ENCODE results near the gene TLE4. TPM values are rescaled to one million over a fixed set of nuclear protein-coding genes. Genes with fewer than 3 reads are reported as not detected.

TLE4 gene
- total and polyA plus RNA-seq, 2 of the 13 experiments (the other 11 are each of a cell fraction or from before 2014, with no cell fraction given), result 2.0 to 2.3 TPM

GRCh38 chr9:79616013-79616412 lies 44.2 kb downstream of the TLE4 start (continued):
- TF ChIP-seq ZBTB20 (CRISPR knock-in tag; IDR thresholded peaks at IDR 0.05; ENCODE audit: borderline replicate concordance, low read depth), result no peak
- no peak for TF ChIP-seq MBNL3 (CRISPR knock-in tag; conservative IDR thresholded peaks at IDR 0.05)

GRCh38 chr9:79616971-79617370 lies 45.2 kb downstream of the TLE4 start:
- WGBS (ENCODE audit: low lambda C conversion rate), result 26% methylated on average over 3 of the region's 3 CpGs
- no TSS peak for BruUV-seq (replicated peaks)
- ATAC-seq, result no peak
- Histone ChIP-seq H3K4me2 (ENCODE audit: low read depth, low read length) (no peak overlapping the region), H3K79me2 (ENCODE audit: insufficient read depth, low read length) (no peaks in the 10 kb centered on the region), H4K20me1 (ENCODE audit: insufficient read depth, low read length) (no peaks in the 10 kb centered on the region), H3K4me1 (ENCODE audit: insufficient read depth, low read length) (no peaks in the 10 kb centered on the region), H3K9ac (ENCODE audit: insufficient read depth, low read depth, low read length) (no peak overlapping the region), H3K9me3 (ENCODE audit: low read length) (peaks cover 23% of the 10 kb centered on the region; the same call in 1 of the 2 replicates), H3K4me3 (replicated peaks in 1 of 3; ENCODE audit: insufficient read depth in 1 of 3, low read depth in 2 of 3, low read length in 3 of 3) (no peak overlapping the region), H3K36me3 (replicated peaks in 1 of 2; ENCODE audit: control insufficient read depth in 1 of 2, insufficient read depth in 2 of 2, low read length in 2 of 2) (no peaks in the 10 kb centered on the region), H3K27me3 (ENCODE audit: control insufficient read depth in 1 of 2, insufficient read depth in 2 of 2, low read length in 2 of 2) (no peaks in the 10 kb centered on the region), H2AFZ (ENCODE audit: low read length) (no peak overlapping the region), H3K27ac (ENCODE audit: extremely low read length, insufficient read depth, low read length) (no peak overlapping the region)
- POLR2A ChIA-PET, result no interaction called here
- no peak for FAIRE-seq
- CTCF ChIA-PET (ENCODE audit: low intra/inter-chr PET ratio, low total read pairs), result no interaction called here
- intact Hi-C loops (cut with micrococcal nuclease; ENCODE audit: unreplicated experiment), result no loop called here
- in situ Hi-C loops (cut with HindIII; ENCODE audit: extremely low pct_ligation_motif_present, low pct_unique_long_range_greater_than_20kb), result no loop called here
- no peak for DNase-seq (ENCODE audit: low spot score)
- TF ChIP-seq PLRG1 (conservative IDR thresholded peaks at IDR 0.05) (no peak), DMTF1 (CRISPR knock-in tag; IDR thresholded peaks at IDR 0.05) (no peak), ERF (CRISPR knock-in tag; IDR thresholded peaks at IDR 0.05) (no peak), TAF1 (CRISPR knock-in tag; IDR thresholded peaks at IDR 0.05) (no peak), ZNF597 (CRISPR knock-in tag; IDR thresholded peaks at IDR 0.05) (no peak), HMG20A (CRISPR knock-in tag; IDR thresholded peaks at IDR 0.05; ENCODE audit: borderline replicate concordance) (no peak), NR0B2 (CRISPR knock-in tag; IDR thresholded peaks at IDR 0.05) (no peak), ZBTB42 (CRISPR knock-in tag; IDR thresholded peaks at IDR 0.05) (no peak), U2AF1 (optimal IDR thresholded peaks at IDR 0.05; ENCODE audit: low read depth, low read length) (no peak), ZNF354B (CRISPR knock-in tag; IDR thresholded peaks at IDR 0.05) (no peak), FOXM1 (CRISPR knock-in tag; IDR thresholded peaks at IDR 0.05) (no peak), MLLT10 (CRISPR knock-in tag; IDR thresholded peaks at IDR 0.05) (no peak), FOXC1 (CRISPR knock-in tag; IDR thresholded peaks at IDR 0.05; ENCODE audit: borderline replicate concordance) (no peak), ZFP36L2 (CRISPR knock-in tag; IDR thresholded peaks at IDR 0.05) (no peak)

All from HepG2 (cell line).